ENCODE results near the gene SLCO4C1.

Gene SLCO4C1

GRCh38 chr5:102309586-102309985 lies 13.5 kb upstream of the SLCO4C1 start:
- no peak for DNase-seq (ENCODE audit: low read depth)
- no peak overlapping the region for H3K4me3 ChIP-seq (ENCODE audit: control insufficient read depth, low read depth, low read length)
- TF ChIP-seq CTCF (conservative IDR thresholded peaks at IDR 0.05; ENCODE audit: control insufficient read depth, insufficient read depth, low read depth, low read length), result no peak

DNA sequence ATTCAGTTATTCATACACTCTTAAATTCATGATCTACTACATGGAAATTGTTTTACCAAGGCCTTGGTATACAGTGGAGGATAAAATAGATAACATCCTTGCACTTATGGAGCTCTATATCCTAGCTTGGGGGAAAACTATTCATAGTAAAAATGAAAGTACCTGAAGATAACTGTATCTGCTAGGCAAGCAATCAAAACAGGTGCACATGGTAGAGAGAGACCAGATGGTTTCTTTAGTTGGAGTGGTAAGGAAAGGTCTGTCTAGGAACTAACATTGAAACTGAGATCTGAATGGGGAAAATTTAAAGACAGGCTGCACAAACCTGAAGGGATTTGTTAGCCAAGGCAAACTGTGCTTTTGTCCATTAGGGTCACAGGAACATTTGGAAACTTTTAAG lies 11.1 kb upstream of the SLCO4C1 start:
- DNase-seq (ENCODE audit: low read depth), result no peak
- no peak for TF ChIP-seq CTCF (conservative IDR thresholded peaks at IDR 0.05; ENCODE audit: control insufficient read depth, insufficient read depth, low read depth, low read length)

GRCh38 chr5:102306121-102306520 lies 10.0 kb upstream of the SLCO4C1 start:
- H3K4me3 ChIP-seq (ENCODE audit: control insufficient read depth, low read depth, low read length), result no peak overlapping the region
- TF ChIP-seq CTCF (conservative IDR thresholded peaks at IDR 0.05; ENCODE audit: control insufficient read depth, insufficient read depth, low read depth, low read length), result no peak
- DNase-seq (ENCODE audit: low read depth), result no peak

More for the DNA sequence above, 11.1 kb upstream of the SLCO4C1 start:
- H3K4me3 ChIP-seq (ENCODE audit: control insufficient read depth, low read depth, low read length), result no peak overlapping the region

GRCh38 chr5:102295534-102296177 lies 428 bp downstream of the SLCO4C1 start:
- TF ChIP-seq CTCF (conservative IDR thresholded peaks at IDR 0.05; ENCODE audit: control insufficient read depth, insufficient read depth, low read depth, low read length), result no peak
- DNase-seq (ENCODE audit: low read depth), result no peak
- H3K4me3 ChIP-seq (ENCODE audit: control insufficient read depth, low read depth, low read length), result peak overlapping the region; percentile 44

GRCh38 chr5:102294886-102295395 lies 1.1 kb downstream of the SLCO4C1 start:
- no peak overlapping the region for H3K4me3 ChIP-seq (ENCODE audit: control insufficient read depth, low read depth, low read length)
- no peak for TF ChIP-seq CTCF (conservative IDR thresholded peaks at IDR 0.05; ENCODE audit: control insufficient read depth, insufficient read depth, low read depth, low read length)

GRCh38 chr5:102290004-102290403 lies 6.1 kb downstream of the SLCO4C1 start:
- TF ChIP-seq CTCF (conservative IDR thresholded peaks at IDR 0.05; ENCODE audit: control insufficient read depth, insufficient read depth, low read depth, low read length), result no peak
- H3K4me3 ChIP-seq (ENCODE audit: control insufficient read depth, low read depth, low read length), result no peak overlapping the region
- no peak for DNase-seq (ENCODE audit: low read depth)

More at GRCh38 chr5:102294886-102295395, 1.1 kb downstream of the SLCO4C1 start:
- no peak for DNase-seq (ENCODE audit: low read depth)
